GM18505 (cell line): Measurements from ENCODE around the gene PCDHA8.
"Not testable (repeated sequence)": the region's sequence is repeated elsewhere in the genome, so short reads cannot be mapped to it uniquely, and the experiment has no call there.

Experiments used
- ATAC-seq: cut with Tn5 transposase; IDR thresholded peaks from one replicate; pipeline ENCODE4 v1.9.1; 2021; ENCODE audit not compliant: unreplicated experiment
- POLR2A ChIP-seq: IDR thresholded peaks from 4 replicates; pipeline ENCODE4 v1.6.1; 2011; ENCODE audit warnings: borderline replicate concordance; ENCODE audit not compliant: insufficient read depth, insufficient read length; ENCODE audit errors: extremely low read depth

PCDHA8 gene

GRCh38 chr5:140855772-140856674, 15.0 kb downstream of the PCDHA8 start, which contains the start of gene PCDHA10:
TSS of gene PCDHA10 (plus strand) at chr5:140855897. CDS start at chr5:140856049, 152 bp downstream.
- no peak for ATAC-seq
- TF ChIP-seq POLR2A, result no peak

- ATAC-seq, result no peak
- no peak for TF ChIP-seq POLR2A
Observed at GRCh38 chr5:140857177-140857986, 16.4 kb downstream of the PCDHA8 start.

GRCh38 chr5:140857987-140858240, 16.9 kb downstream of the PCDHA8 start:
- TF ChIP-seq POLR2A, result no peak
- ATAC-seq, result no peak

GRCh38 chr5:140862441-140863295, 21.7 kb downstream of the PCDHA8 start:
- ATAC-seq, result no peak
- TF ChIP-seq POLR2A, result no peak

- TF ChIP-seq POLR2A, result no peak
- no peak for ATAC-seq
Observed at GRCh38 chr5:140868721-140869554, 28.0 kb downstream of the PCDHA8 start, which contains the start of gene PCDHA11. TSS of gene PCDHA11 (plus strand) at chr5:140868957. CDS start at chr5:140869104, 147 bp downstream.

- no peak for TF ChIP-seq POLR2A
- ATAC-seq, result no peak
Observed at GRCh38 chr5:140869555-140869886, 28.5 kb downstream of the PCDHA8 start.

GRCh38 chr5:140870221-140871201, 29.5 kb downstream of the PCDHA8 start:
- no peak for ATAC-seq
- no peak for TF ChIP-seq POLR2A

GRCh38 chr5:140875085-140876065, 34.4 kb downstream of the PCDHA8 start, which contains the start of gene PCDHA12:
TSS of gene PCDHA12 (plus strand) at chr5:140875308. CDS start at chr5:140875473, 165 bp downstream.
- TF ChIP-seq POLR2A, result no peak
- ATAC-seq, result no peak

- not testable (repeated sequence) for ATAC-seq
Observed at GRCh38 chr5:140876541-140877261, 35.7 kb downstream of the PCDHA8 start.

- no peak for TF ChIP-seq POLR2A
- no peak for ATAC-seq
Observed at GRCh38 chr5:140877262-140877581, 36.2 kb downstream of the PCDHA8 start.
